Naive thymus-derived CD8-positive, alpha-beta T cell (primary cell): Measurements from ENCODE around the gene SVIL. TPM values are rescaled to one million over a fixed set of nuclear protein-coding genes. Genes with fewer than 3 reads are reported as not detected.
"Not testable (repeated sequence)": the region's sequence is repeated elsewhere in the genome, so short reads cannot be mapped to it uniquely, and the experiment has no call there.

Source experiments
- ATAC-seq, 2 donors: fragments of 150-1000 bp; cut with Tn5 transposase in 1 of 2; sonication (Bioruptor Pico), chemical (Tn5 transposase) in 1 of 2; 1 replicate in 1 of 2; 2 replicates in 1 of 2; pipeline ENCODE4 v1.10.0; 2021; ENCODE audit warnings: mild to moderate bottlenecking in 2 of 2, moderate library complexity in 2 of 2
- POLR2A ChIA-PET: fragments of 350-600 bp; sonication (Branson Sonifier 250); formaldehyde crosslinking; loops from one replicate; lab custom pipeline; 2021; ENCODE audit warnings: antibody characterized with exemption; lab: Charles Lee
- DNase-seq, 10 donors: peaks; one replicate each; pipeline versions ENCODE4 v3.0.0 to v3.0.0-alpha.2; 2020 to 2022
- H3K27ac Mint-ChIP-seq, 10 donors: one replicate each; pipeline ENCODE4 v1.8.0; 2020 to 2022; ENCODE audit warnings: mild to moderate bottlenecking in 10 of 10, mixed read lengths in 10 of 10, moderate library complexity in 4 of 10, inconsistent platforms in 1 of 10
- H3K27me3 Mint-ChIP-seq, 5 donors: one replicate each; pipeline ENCODE4 v1.8.0; 2021 to 2022; ENCODE audit warnings: mixed read lengths in 5 of 5
- H3K36me3 Mint-ChIP-seq, 3 donors: one replicate each; pipeline ENCODE4 v1.8.0; 2020 to 2022; ENCODE audit warnings: mixed read lengths in 3 of 3, mild to moderate bottlenecking in 2 of 3, inconsistent platforms in 1 of 3
- H3K4me1 Mint-ChIP-seq, 4 donors: one replicate each; pipeline ENCODE4 v1.8.0; 2021 to 2022; ENCODE audit warnings: mixed read lengths in 4 of 4
- H3K4me3 Mint-ChIP-seq, 10 donors: one replicate each; pipeline ENCODE4 v1.8.0; 2020 to 2022; ENCODE audit warnings: mild to moderate bottlenecking in 10 of 10, mixed read lengths in 10 of 10, moderate library complexity in 6 of 10, inconsistent platforms in 1 of 10
- H3K9me3 Mint-ChIP-seq, 9 donors: one replicate each; pipeline ENCODE4 v1.8.0; 2020 to 2022; ENCODE audit warnings: mixed read lengths in 9 of 9, mild to moderate bottlenecking in 3 of 9, inconsistent platforms in 1 of 9, moderate library complexity in 1 of 9
- polyA plus RNA-seq, 3 donors: library from polyadenylated mRNA; unstranded; fragments of 300-500 nt; fragmentation: Illumina TruSeq; gene quantifications; one replicate each; pipeline ENCODE4 v1.2.3, GENCODE V29; 2021
- total RNA-seq, 8 experiments: library from RNA in 2 of 8; stranded (reverse) in 2 of 8; gene quantifications; one replicate each; pipeline ENCODE4 v1.2.3 and lab custom pipeline; 2021 to 2026

The SVIL gene
- total and polyA plus RNA-seq, 5 experiments from 2014 or later, result 6.8 to 15.7 (median 12.6) TPM

DNA sequence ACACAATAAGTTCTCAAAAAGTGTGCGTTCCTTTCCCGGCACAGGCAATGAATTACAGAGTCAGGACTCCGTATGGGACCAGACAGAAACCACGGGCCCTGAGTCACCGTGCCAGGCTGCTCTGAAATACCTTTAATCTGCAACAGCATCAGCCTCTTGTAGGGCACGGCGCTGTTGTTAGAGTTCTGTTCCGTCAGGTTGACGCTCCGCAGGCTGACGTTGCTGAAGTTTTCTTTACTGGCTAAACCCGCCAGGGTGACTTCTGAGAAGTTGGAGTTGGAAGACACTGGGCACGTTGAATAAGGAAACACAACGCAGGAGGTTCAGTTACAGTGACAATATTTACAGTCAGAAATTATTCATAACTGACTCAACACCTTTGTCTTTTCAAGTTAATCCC, 146.3 kb downstream of the SVIL start:
- H3K4me3 Mint-ChIP-seq, H3K27me3 Mint-ChIP-seq, POLR2A ChIA-PET, H3K9me3 Mint-ChIP-seq, DNase-seq: not testable (repeated sequence)
- H3K4me1 Mint-ChIP-seq, result peaks cover 14 to 35% (median 22%) of the 10 kb centered on the region in 4 donors
- peaks cover 3 to 86% (median 56%) of the 10 kb centered on the region in 3 donors for H3K36me3 Mint-ChIP-seq
- H3K27ac Mint-ChIP-seq, result peak overlapping the region in 1 of 10 donors; percentile 56
- ATAC-seq, result peak; percentile 29 to 60

DNA sequence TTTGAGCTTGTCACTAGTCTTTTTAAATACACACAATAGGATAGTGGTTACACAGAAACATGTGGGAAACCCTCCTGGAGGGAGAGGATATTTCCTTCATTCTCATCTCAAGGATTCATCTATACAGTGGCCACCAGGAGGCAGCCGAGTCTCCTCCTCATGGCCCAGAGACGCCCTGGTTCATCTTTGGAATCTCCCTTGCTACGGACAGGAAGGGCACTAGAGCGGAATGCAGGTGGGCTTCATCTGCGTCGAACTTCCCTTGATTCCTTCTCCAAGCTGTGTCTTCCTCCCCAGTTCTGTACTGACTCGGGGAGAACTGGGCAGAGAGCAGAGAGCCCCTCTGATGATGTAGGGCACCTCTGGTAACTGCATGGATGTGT, 146.9 kb downstream of the SVIL start:
- POLR2A ChIA-PET, ATAC-seq, H3K27me3 Mint-ChIP-seq, DNase-seq, H3K9me3 Mint-ChIP-seq, H3K4me3 Mint-ChIP-seq: not testable (repeated sequence)
- H3K4me1 Mint-ChIP-seq, result peaks cover 18 to 39% (median 27%) of the 10 kb centered on the region in 4 donors
- peaks cover under 1 to 82% (median 51%) of the 10 kb centered on the region in 3 donors for H3K36me3 Mint-ChIP-seq
- peak overlapping the region in 3 of 10 donors; percentile 5 to 56 (median 34) for H3K27ac Mint-ChIP-seq

- Mint-ChIP-seq H3K27ac (peak overlapping the region in 8 of 10 donors; percentile 8 to 84 (median 64)), H3K4me3 (peak overlapping the region in 3 of 10 donors; percentile 3 to 10 (median 8)), H3K36me3 (peaks cover 0 to 77% (median 46%) of the 10 kb centered on the region in 3 donors), H3K4me1 (peaks cover 23 to 46% (median 32%) of the 10 kb centered on the region in 4 donors)
- H3K9me3 Mint-ChIP-seq, POLR2A ChIA-PET, H3K27me3 Mint-ChIP-seq: not testable (repeated sequence)
- DNase-seq (peak in 5 of 10 donors; percentile 2 to 43 (median 33)), ATAC-seq (peak; percentile 26 to 82)
Measured at GRCh38 chr10:29487032-29487883, 147.5 kb downstream of the SVIL start.

DNA sequence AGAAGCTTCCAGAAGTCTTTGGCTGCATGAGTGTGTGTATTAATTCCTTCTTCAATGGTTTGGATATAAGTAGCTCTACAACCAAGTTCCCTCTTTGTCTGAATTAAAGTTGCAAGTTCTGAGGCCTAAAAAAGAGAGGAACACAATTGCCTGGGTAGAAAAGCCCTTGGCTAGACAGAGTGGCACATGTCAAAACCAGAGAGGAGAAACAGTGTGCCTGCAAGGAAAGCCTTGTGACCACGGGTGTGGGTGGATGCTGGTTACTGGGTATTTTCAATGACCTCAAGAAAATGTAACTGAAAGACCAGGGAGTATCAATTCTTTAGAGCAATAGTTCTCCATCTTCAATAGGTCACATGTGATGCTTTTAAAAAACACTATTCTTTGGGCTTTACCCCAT, 148.3 kb downstream of the SVIL start:
- POLR2A ChIA-PET, result no interaction called here
- ATAC-seq, result no peak
- no peak for DNase-seq
- Mint-ChIP-seq H3K9me3 (no peaks in the 10 kb centered on the region), H3K27me3 (no peaks in the 10 kb centered on the region), H3K36me3 (peaks cover 0 to 71% (median 43%) of the 10 kb centered on the region in 3 donors), H3K27ac (peak overlapping the region in 5 of 10 donors; percentile 18 to 68 (median 56)), H3K4me3 (peak overlapping the region in 1 of 10 donors; percentile 3), H3K4me1 (peaks cover 23 to 47% (median 32%) of the 10 kb centered on the region in 4 donors)

DNA sequence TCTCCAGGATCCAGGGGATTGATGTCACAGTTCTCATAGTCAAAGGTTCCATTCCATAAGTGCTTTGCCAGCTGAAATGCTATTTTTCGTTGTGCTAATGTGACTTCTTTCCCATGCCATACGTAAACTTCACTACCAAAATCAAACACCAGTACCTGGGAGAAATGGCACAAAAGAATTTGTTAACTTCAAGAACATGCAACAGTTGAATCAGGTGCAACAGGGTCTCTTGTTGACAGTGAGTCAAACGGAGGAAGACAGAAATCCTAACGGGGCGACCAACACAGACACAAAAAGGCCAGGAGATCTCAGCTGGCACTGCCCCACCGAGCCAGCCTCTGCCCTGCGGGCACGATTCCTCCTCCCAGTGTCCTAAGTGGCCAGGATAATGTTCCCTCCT, 150.1 kb downstream of the SVIL start:
- H3K9me3 Mint-ChIP-seq, H3K27me3 Mint-ChIP-seq, H3K4me3 Mint-ChIP-seq, DNase-seq, POLR2A ChIA-PET, ATAC-seq: not testable (repeated sequence)
- peaks cover 23 to 47% (median 33%) of the 10 kb centered on the region in 4 donors for H3K4me1 Mint-ChIP-seq
- H3K36me3 Mint-ChIP-seq, result peaks cover 0 to 71% (median 32%) of the 10 kb centered on the region in 3 donors
- H3K27ac Mint-ChIP-seq, result peak overlapping the region in 1 of 10 donors; percentile 58

DNA sequence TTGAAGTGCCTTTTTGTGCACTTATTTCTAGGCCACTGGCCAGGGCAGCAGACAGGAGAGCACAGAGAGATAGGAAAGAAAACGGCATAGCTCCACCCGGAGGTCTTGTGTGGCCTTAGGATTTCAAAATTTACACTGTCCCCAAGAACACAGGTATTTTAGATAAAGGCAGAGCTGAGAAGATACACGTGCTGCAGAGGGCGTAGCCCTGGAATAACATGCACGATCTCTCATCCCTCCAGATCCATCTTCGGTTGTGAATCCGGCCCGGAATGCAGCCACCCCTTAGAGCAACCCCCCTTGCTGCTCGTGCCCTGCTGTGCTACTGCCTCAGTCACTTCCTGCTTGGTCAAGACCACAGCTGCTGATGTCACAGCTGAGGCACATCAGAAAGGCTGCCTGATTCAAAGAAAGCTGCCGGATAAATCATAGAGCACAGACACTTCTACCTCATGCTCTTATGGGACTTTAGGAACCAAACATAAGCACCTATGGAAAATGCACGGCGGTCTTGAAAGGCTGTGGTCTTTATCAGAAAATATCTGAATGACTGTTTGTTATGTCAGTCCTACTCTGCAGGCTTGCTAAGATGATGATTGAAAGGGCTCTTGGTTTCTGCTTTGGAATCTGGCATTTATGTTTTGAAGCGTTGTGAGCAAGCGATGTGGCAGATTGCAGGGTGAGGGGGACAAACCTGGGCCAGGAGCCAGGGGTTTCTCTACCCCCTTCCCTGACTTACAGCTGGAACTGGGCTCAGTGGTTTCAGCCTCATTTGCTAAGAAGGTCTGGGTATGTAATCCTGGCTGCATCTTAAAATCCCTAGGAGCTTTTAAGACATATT, 152.0 kb downstream of the SVIL start:
- peak in 4 of 10 donors; percentile 4 to 39 (median 37) for DNase-seq
- POLR2A ChIA-PET, result no interaction called here
- Mint-ChIP-seq H3K4me3 (peak overlapping the region in 9 of 10 donors; percentile 8 to 62 (median 38)), H3K36me3 (peaks cover 0 to 68% (median 16%) of the 10 kb centered on the region in 3 donors), H3K4me1 (peaks cover 22 to 44% (median 30%) of the 10 kb centered on the region in 4 donors), H3K9me3 (no peaks in the 10 kb centered on the region), H3K27ac (peak overlapping the region in 9 of 10 donors; percentile 33 to 88 (median 83)), H3K27me3 (no peaks in the 10 kb centered on the region)
- ATAC-seq, result peak; percentile 66 to 90

DNA sequence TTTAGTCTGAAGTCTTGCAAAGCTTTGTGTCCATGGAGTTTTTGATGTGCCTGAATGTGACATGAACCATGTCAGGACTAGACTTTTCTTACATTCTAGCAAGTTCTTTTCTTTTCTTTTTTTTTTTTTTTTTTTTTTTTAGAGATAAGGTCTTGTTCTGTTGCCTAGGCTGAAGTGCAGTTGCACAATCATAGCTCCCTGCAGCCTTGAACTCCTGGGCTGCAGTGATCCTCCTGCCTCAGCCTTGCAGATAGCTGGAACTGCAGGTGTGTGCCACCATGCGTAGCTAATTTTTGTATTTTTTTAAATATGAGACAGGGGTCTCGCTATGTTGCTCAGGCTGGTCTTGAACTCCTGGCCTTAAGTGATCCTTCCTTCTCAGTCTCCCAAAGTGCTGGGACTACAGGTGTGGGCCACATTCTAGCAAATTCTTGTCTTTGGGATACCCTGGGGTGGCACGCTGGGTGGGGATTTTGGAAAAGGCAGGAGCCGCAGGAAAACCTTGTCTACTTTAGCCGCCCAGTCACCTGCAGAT, 152.8 kb downstream of the SVIL start:
- POLR2A ChIA-PET, result no interaction called here
- Mint-ChIP-seq H3K36me3 (peaks cover 0 to 71% (median 11%) of the 10 kb centered on the region in 3 donors), H3K27me3 (no peaks in the 10 kb centered on the region), H3K4me1 (peaks cover 16 to 35% (median 22%) of the 10 kb centered on the region in 4 donors), H3K9me3 (no peaks in the 10 kb centered on the region), H3K4me3 (no peak overlapping the region), H3K27ac (peak overlapping the region in 5 of 10 donors; percentile 64 to 88 (median 83))
- ATAC-seq (no peak), DNase-seq (no peak)

GRCh38 chr10:29479981-29480954, 154.5 kb downstream of the SVIL start:
- Mint-ChIP-seq H3K4me3 (no peak overlapping the region), H3K9me3 (no peaks in the 10 kb centered on the region), H3K4me1 (peaks cover 12 to 24% (median 17%) of the 10 kb centered on the region in 4 donors), H3K27ac (peak overlapping the region in 6 of 10 donors; percentile 14 to 53 (median 32)), H3K36me3 (peaks cover 0 to 66% (median 7%) of the 10 kb centered on the region in 3 donors), H3K27me3 (no peaks in the 10 kb centered on the region)
- POLR2A ChIA-PET, result interaction anchor here (0.6 kb wide), 1 partner anchor 21 kb away, joined by 5 read pairs; no protein-coding TSS in a partner anchor
- ATAC-seq (no peak), DNase-seq (no peak)

GRCh38 chr10:29479081-29479925, 155.5 kb downstream of the SVIL start:
- DNase-seq (no peak), ATAC-seq (peak in 1 of 2 donors; percentile 36)
- peak overlapping the region in 5 of 10 donors; percentile 14 to 50 (median 36) for H3K27ac Mint-ChIP-seq
- no peaks in the 10 kb centered on the region for H3K27me3 Mint-ChIP-seq
- POLR2A ChIA-PET, result no interaction called here
- peaks cover 10 to 18% (median 15%) of the 10 kb centered on the region in 4 donors for H3K4me1 Mint-ChIP-seq
- H3K4me3 Mint-ChIP-seq, result no peak overlapping the region
- H3K9me3 Mint-ChIP-seq, result no peaks in the 10 kb centered on the region
- peaks cover 0 to 64% (median 8%) of the 10 kb centered on the region in 3 donors for H3K36me3 Mint-ChIP-seq

DNA sequence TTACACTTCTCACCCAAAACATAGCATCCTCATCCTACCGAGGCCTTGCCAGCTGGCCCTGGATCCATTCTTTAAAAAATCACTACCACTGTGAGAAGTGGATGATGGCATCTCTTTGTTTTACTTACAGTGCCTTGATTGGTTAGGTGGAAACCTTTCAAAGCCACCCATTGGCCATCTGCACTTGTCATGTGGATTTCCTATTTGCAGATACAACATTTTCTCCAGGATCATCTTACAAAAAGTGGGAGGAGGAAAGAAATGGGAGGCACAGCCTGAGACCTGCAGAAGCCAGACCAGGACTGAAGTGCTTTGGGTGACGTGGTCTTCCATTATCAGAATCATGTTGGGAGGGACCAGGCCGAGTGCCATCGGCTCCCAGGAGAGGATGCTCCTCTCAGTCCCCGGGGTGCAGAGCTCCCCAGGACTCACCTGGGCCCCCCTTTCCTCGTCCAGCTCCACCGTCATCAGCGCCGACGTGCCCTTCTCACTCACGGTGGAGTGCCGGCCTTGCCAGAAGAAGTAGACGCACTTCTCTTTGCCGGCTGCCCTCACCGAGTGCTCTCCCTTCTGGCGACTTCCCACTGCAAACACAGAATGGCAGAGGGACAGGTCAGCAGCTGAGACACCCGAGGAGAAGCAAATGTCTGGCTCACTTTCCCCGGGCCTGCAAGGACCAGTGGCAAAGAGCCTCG, 161.2 kb downstream of the SVIL start:
- Mint-ChIP-seq H3K9me3 (no peaks in the 10 kb centered on the region), H3K36me3 (peaks cover 0 to 84% (median 39%) of the 10 kb centered on the region in 3 donors), H3K4me3 (no peak overlapping the region), H3K4me1 (peaks cover 0 to 1% (median 0%) of the 10 kb centered on the region in 4 donors), H3K27me3 (no peaks in the 10 kb centered on the region), H3K27ac (peak overlapping the region in 1 of 10 donors; percentile 48)
- no peak for ATAC-seq
- POLR2A ChIA-PET, result no interaction called here
- DNase-seq, result no peak
